ENCODE measurements around the gene UQCC2. TPM values are rescaled to one million over a fixed set of nuclear protein-coding genes. Genes with fewer than 3 reads are reported as not detected.

UQCC2 gene
- total and polyA plus RNA-seq, 2 of the 4 experiments (the other 2 are of a cell fraction): 13.8 to 34.5 TPM

GRCh38 chr6:33746036-33746600 is 34.6 kb upstream of the UQCC2 start:
- Histone ChIP-seq H2AK5ac (ENCODE audit: low read depth, low read length) (peak overlapping the region; percentile 88), H2BK120ac (ENCODE audit: low read depth, low read length) (peak overlapping the region; percentile 96), H3K9me3 (ENCODE audit: control insufficient read depth, insufficient read depth, low read length) (no peaks in the 10 kb centered on the region), H3K36me3 (ENCODE audit: control insufficient read depth, insufficient read depth, low read length) (no peaks in the 10 kb centered on the region), H3K4me2 (ENCODE audit: low read depth, low read length) (peak overlapping the region; percentile 50), H3K9me1 (ENCODE audit: insufficient read depth, low read length) (peaks cover 10% of the 10 kb centered on the region), H2BK20ac (ENCODE audit: low read depth, low read length) (peak overlapping the region; percentile 87), H3K4me3 (ENCODE audit: insufficient read depth, low read depth, low read length) (no peak overlapping the region), H2BK15ac (ENCODE audit: low read depth, low read length) (peak overlapping the region; percentile 95; the same call in 2 of the 3 replicates), H2BK5ac (ENCODE audit: low read depth, low read length, poor library complexity, severe bottlenecking) (peak overlapping the region; percentile 65), H4K91ac (ENCODE audit: insufficient read depth, low read depth, low read length) (peak overlapping the region; percentile 91), H3K4me1 (ENCODE audit: control insufficient read depth, insufficient read depth, low read length) (peaks cover 29% of the 10 kb centered on the region), H3K23ac (ENCODE audit: low read depth, low read length) (peak overlapping the region; percentile 74), H3K56ac (ENCODE audit: extremely low read depth, insufficient read depth, low read length) (no peak overlapping the region), H3K27me3 (ENCODE audit: control insufficient read depth, insufficient read depth, low read length) (peaks cover 6% of the 10 kb centered on the region; the same call in 1 of the 2 replicates), H3K9ac (ENCODE audit: low read depth, low read length) (no peak overlapping the region; the same call in none of the 2 replicates), H3K4ac (ENCODE audit: low read depth, low read length) (peak overlapping the region; percentile 92), H4K20me1 (ENCODE audit: insufficient read depth, low read length) (peaks cover 3% of the 10 kb centered on the region; the same call in 1 of the 2 replicates), H4K8ac (ENCODE audit: low read depth in 2 of 2, low read length in 2 of 2) (peak overlapping the region; percentile 77 to 96; a peak in 3 of 4 replicates), H3K27ac (ENCODE audit: insufficient read depth, low read length) (peak overlapping the region; percentile 30), H3K79me1 (ENCODE audit: low read depth in 1 of 2, low read length in 2 of 2) (no peaks in the 10 kb centered on the region; a peak in 1 of 4 replicates), H3K18ac (ENCODE audit: low read depth, low read length) (peak overlapping the region; percentile 76), H2AK9ac (replicated peaks; ENCODE audit: low read depth, low read length, poor library complexity) (peak overlapping the region; percentile 92), H4K5ac (ENCODE audit: low read depth, low read length) (peak overlapping the region; percentile 46), H3K14ac (replicated peaks; ENCODE audit: low read depth, low read length) (peak overlapping the region; percentile 94), H2AFZ (replicated peaks; ENCODE audit: low read length, poor library complexity) (peak overlapping the region; percentile 86)
- intact Hi-C loops (cut with micrococcal nuclease) (no loop called here), in situ Hi-C loops (cut with MboI; ENCODE audit: low sequenced_read_pairs) (no loop called here), dilution Hi-C loops (cut with HindIII; ENCODE audit: low sequenced_read_pairs, unreplicated experiment) (no loop called here)
- ChIA-PET POLR2A (ENCODE audit: unreplicated experiment) (no interaction called here), CTCF (interaction anchor here (0.7 to 5.0 kb wide), 5 partner anchors 15 to 409 kb away, joined by 3 to 29 read pairs (median 10); no protein-coding TSS in a partner anchor)
- 14% methylated on average over 5 of the region's 14 CpGs; no CpG with 5 or more reads in 1 of the 2 experiments for WGBS, 2 experiments (ENCODE audit: extremely low coverage in 2 of 2, insufficient read length in 1 of 2)
- no TSS peak for BruUV-seq (replicated peaks)
- TF ChIP-seq MAZ (IDR thresholded peaks at IDR 0.05; ENCODE audit: borderline replicate concordance, low read depth, low read length) (peak; percentile 88; the same call in 1 of the 2 replicates), NFE2L2 (IDR thresholded peaks at IDR 0.05; ENCODE audit: low read depth, low read length) (peak; percentile 21; the same call in 1 of the 2 replicates), RCOR1 (IDR thresholded peaks at IDR 0.05; ENCODE audit: insufficient replicate concordance, low read length) (no peak), POLR2A (IDR thresholded peaks at IDR 0.05; ENCODE audit: low read depth, low read length) (no peak), RFX5 (IDR thresholded peaks at IDR 0.05; ENCODE audit: low read depth, low read length) (no peak), MXI1 (IDR thresholded peaks at IDR 0.05; ENCODE audit: borderline replicate concordance, low read depth, low read length) (no peak), CTCF (conservative IDR thresholded peaks at IDR 0.05; ENCODE audit: low read depth, low read length) (0 out of 2 replicates have a peak, but pooled peaks have one; percentile 16)
- ATAC-seq (ENCODE audit: low read depth): peak; percentile 74
- peak; percentile 61 for DNase-seq

Data from IMR-90 (cell line).